HCT116 (cell line): ENCODE measurements around the gene ATXN1L. TPM values are rescaled to one million over a fixed set of nuclear protein-coding genes. Genes with fewer than 3 reads are reported as not detected.

ENCODE experiments used
- ATAC-seq: fragments of 200-7000 bp; cut with Tn5 transposase; 2 replicates; pipeline ENCODE4 v1.9.1; 2020; ENCODE audit warnings: mild to moderate bottlenecking, moderate library complexity
- Bru-seq: library from RNA; stranded (reverse); fragments of 400-500 nt; gene quantifications from one replicate; lab custom pipeline; 2021; lab: Mats Ljungman, UMichigan
- BruChase-seq, 2 experiments: library from RNA; stranded (reverse); fragments of 400-500 nt; gene quantifications; one replicate each; lab custom pipeline; 2021; lab: Mats Ljungman, UMichigan
- BruUV-seq: library from RNA; stranded (reverse); fragments of 400-500 nt; replicated peaks from 2 replicates; lab custom pipeline; 2021; lab: Mats Ljungman, UMichigan
- CTCF ChIA-PET: fragments of 300-600 bp; sonication (Branson Sonifier 250); formaldehyde crosslinking; loops from one replicate; lab custom pipeline; 2021; ENCODE audit warnings: antibody characterized with exemption; lab: Charles Lee
- POLR2A ChIA-PET: fragments of 300-600, 350-600 bp; sonication (Branson Sonifier 250); formaldehyde crosslinking; loops from one replicate; lab custom pipeline; 2021; ENCODE audit warnings: antibody characterized with exemption; lab: Charles Lee
- RAD21 ChIA-PET, 2 experiments: fragments of 300-600 bp; sonication (Branson Sonifier 250); formaldehyde crosslinking; loops; one replicate each; lab custom pipeline; 2023; ENCODE audit warnings: low total read pairs in 2 of 2; ENCODE audit not compliant: uncharacterized antibody in 2 of 2, unreplicated experiment in 2 of 2, low non-redundant PET in 1 of 2; lab: Charles Lee
- DNase-seq: peaks from one replicate; pipeline ENCODE4 v3.0.0-alpha.2; 2010; ENCODE audit warnings: low read depth, low spot score
- H2AFZ ChIP-seq: fragments of 200-600 bp; shearing (Covaris generic), sonication (generic); 2 replicates; pipeline ENCODE4 v1.6.1; 2017; ENCODE audit warnings: low read depth, mixed run types, mixed read lengths, antibody characterized with exemption, low read length; ENCODE audit not compliant: poor library complexity, severe bottlenecking
- H3K27ac ChIP-seq: 2 replicates; pipeline ENCODE4 v1.5.1; 2012; ENCODE audit warnings: low read depth, low read length
- H3K27me3 ChIP-seq: fragments of 200-600 bp; sonication (generic); 2 replicates; pipeline ENCODE4 v1.6.1; 2016; ENCODE audit warnings: mixed run types, low read length, mixed read lengths; ENCODE audit not compliant: insufficient read depth
- H3K36me3 ChIP-seq, 2 experiments: fragments of 200-500 bp in 1 of 2; fragments of 200-600 bp in 1 of 2; sonication (Bioruptor generic) in 1 of 2; sonication (generic) in 1 of 2; 2 replicates each; pipeline versions ENCODE4 v1.5.1 to v1.6.1; 2014 to 2016; ENCODE audit warnings: low read length in 2 of 2, inconsistent platforms in 1 of 2, mixed read lengths in 1 of 2, mixed run types in 1 of 2; ENCODE audit not compliant: insufficient read depth in 2 of 2, control insufficient read depth in 1 of 2
- H3K4me1 ChIP-seq, 2 experiments: fragments of 200-600 bp in 1 of 2; sonication (generic) in 1 of 2; 2 replicates each; pipeline versions ENCODE4 v1.5.1 to v1.6.1; 2012 to 2017; ENCODE audit warnings: low read length in 2 of 2, inconsistent platforms in 1 of 2, mild to moderate bottlenecking in 1 of 2, mixed read lengths in 1 of 2, mixed run types in 1 of 2, moderate library complexity in 1 of 2; ENCODE audit not compliant: insufficient read depth in 2 of 2, control insufficient read depth in 1 of 2
- H3K4me2 ChIP-seq: fragments of 200-600 bp; sonication (generic); 2 replicates; pipeline ENCODE4 v1.6.1; 2017; ENCODE audit warnings: mixed run types, low read length, mixed read lengths
- H3K4me3 ChIP-seq, 2 experiments: fragments of 200-600 bp in 1 of 2; sonication (generic) in 1 of 2; replicated peaks in 1 of 2; 2 replicates each; pipeline ENCODE4 v1.5.1; 2011 to 2016; ENCODE audit warnings: low read length in 2 of 2, control low read depth in 1 of 2, low read depth in 1 of 2, mild to moderate bottlenecking in 1 of 2, mixed read lengths in 1 of 2, mixed run types in 1 of 2
- H3K79me2 ChIP-seq: fragments of 200-600 bp; sonication (generic); 2 replicates; pipeline ENCODE4 v1.6.1; 2017; ENCODE audit warnings: mild to moderate bottlenecking, mixed run types, low read length, moderate library complexity, mixed read lengths; ENCODE audit not compliant: insufficient read depth
- H3K9ac ChIP-seq: fragments of 200-600 bp; sonication (generic); 2 replicates; pipeline ENCODE4 v1.6.1; 2016; ENCODE audit warnings: low read length, mixed read lengths
- H3K9me2 ChIP-seq: fragments of 200-600 bp; sonication (generic), shearing (Covaris generic); 2 replicates; pipeline ENCODE4 v1.6.1; 2017; ENCODE audit warnings: mixed run types, mild to moderate bottlenecking, moderate library complexity; ENCODE audit not compliant: insufficient read depth
- H3K9me3 ChIP-seq, 2 experiments: fragments of 200-500 bp in 1 of 2; fragments of 200-600 bp in 1 of 2; sonication (Bioruptor generic) in 1 of 2; sonication (generic) in 1 of 2; 2 replicates each; pipeline ENCODE4 v1.6.1; 2014 to 2017; ENCODE audit warnings: low read length in 2 of 2, mixed read lengths in 2 of 2, inconsistent platforms in 1 of 2, low read depth in 1 of 2, mild to moderate bottlenecking in 1 of 2, mixed run types in 1 of 2, moderate library complexity in 1 of 2; ENCODE audit not compliant: control insufficient read depth in 1 of 2, insufficient read depth in 1 of 2
- H4K20me1 ChIP-seq: fragments of 200-600 bp; sonication (generic), shearing (Covaris generic); 2 replicates; pipeline ENCODE4 v1.6.1; 2017; ENCODE audit warnings: mixed run types, mild to moderate bottlenecking, moderate library complexity; ENCODE audit not compliant: insufficient read depth
- CBX3 ChIP-seq: IDR thresholded peaks from 2 replicates; pipeline ENCODE4 v1.6.1; 2012; ENCODE audit warnings: low read depth
- CEBPB ChIP-seq: IDR thresholded peaks from 2 replicates; pipeline ENCODE4 v1.6.1; 2012; ENCODE audit warnings: low read depth
- CTCF ChIP-seq, 3 experiments: fragments of 200-600 bp in 1 of 3; sonication (generic) in 1 of 3; IDR thresholded peaks in 2 of 3; conservative IDR thresholded peaks in 1 of 3; 2 replicates each; pipeline ENCODE4 v1.5.1; 2012 to 2017; ENCODE audit warnings: low read depth in 2 of 3, low read length in 2 of 3, antibody characterized with exemption in 1 of 3, borderline replicate concordance in 1 of 3, control low read depth in 1 of 3, mild to moderate bottlenecking in 1 of 3, mixed read lengths in 1 of 3, mixed run types in 1 of 3, moderate library complexity in 1 of 3; ENCODE audit not compliant: insufficient read depth in 1 of 3
- ELF1 ChIP-seq: IDR thresholded peaks from 2 replicates; pipeline ENCODE4 v1.6.1; 2012; ENCODE audit warnings: low read depth, borderline replicate concordance
- EZH2 ChIP-seq: fragments of 200-600 bp; sonication (generic); IDR thresholded peaks from 2 replicates; pipeline ENCODE4 v1.6.1; 2017; ENCODE audit warnings: antibody characterized with exemption, mixed run types
- EZH2phosphoT487 ChIP-seq: fragments of 200-600 bp; IDR thresholded peaks from 2 replicates; pipeline ENCODE4 v1.6.1; 2018; ENCODE audit warnings: antibody characterized with exemption, borderline replicate concordance
- JUND ChIP-seq: IDR thresholded peaks from 2 replicates; pipeline ENCODE4 v1.6.1; 2012
- MAX ChIP-seq: IDR thresholded peaks from 2 replicates; pipeline ENCODE4 v1.6.1; 2012
- POLR2A ChIP-seq: IDR thresholded peaks from 2 replicates; pipeline ENCODE4 v1.7.0; 2011; ENCODE audit warnings: borderline replicate concordance; ENCODE audit not compliant: insufficient read depth, insufficient read length; ENCODE audit errors: extremely low read depth
- POLR2AphosphoS5 ChIP-seq: IDR thresholded peaks from 2 replicates; pipeline ENCODE4 v1.6.1; 2011; ENCODE audit warnings: mild to moderate bottlenecking, low read depth, low read length, moderate library complexity
- RAD21 ChIP-seq: IDR thresholded peaks from 2 replicates; pipeline ENCODE4 v1.6.1; 2012; ENCODE audit warnings: low read depth, mild to moderate bottlenecking
- SIN3A ChIP-seq: IDR thresholded peaks from 2 replicates; pipeline ENCODE4 v1.6.1; 2012; ENCODE audit warnings: low read depth
- SP1 ChIP-seq: IDR thresholded peaks from 2 replicates; pipeline ENCODE4 v1.6.1; 2012; ENCODE audit warnings: low read depth
- SRF ChIP-seq: IDR thresholded peaks from 2 replicates; pipeline ENCODE4 v1.6.1; 2012; ENCODE audit warnings: low read depth
- TCF7L2 ChIP-seq: IDR thresholded peaks from 2 replicates; pipeline ENCODE4 v1.7.0; 2011; ENCODE audit warnings: borderline replicate concordance, inconsistent platforms; ENCODE audit not compliant: insufficient read depth, insufficient read length; ENCODE audit errors: extremely low read depth
- YY1 ChIP-seq: IDR thresholded peaks from 2 replicates; pipeline ENCODE4 v1.6.1; 2011; ENCODE audit warnings: low read length, low read depth, moderate library complexity, mild to moderate bottlenecking; ENCODE audit not compliant: insufficient replicate concordance; ENCODE audit errors: extremely low read depth
- ZBTB33 ChIP-seq: IDR thresholded peaks from 2 replicates; pipeline ENCODE4 v1.6.1; 2011; ENCODE audit warnings: mild to moderate bottlenecking, low read length, moderate library complexity; ENCODE audit not compliant: insufficient replicate concordance; ENCODE audit errors: extremely low read depth
- ZFX ChIP-seq: fragments of 450-650 bp; IDR thresholded peaks from 2 replicates; pipeline ENCODE4 v1.6.1; 2017
- ZNF274 ChIP-seq: fragments of 200-500 bp; sonication (Bioruptor generic); IDR thresholded peaks from 2 replicates; pipeline ENCODE4 v1.6.1; 2014; ENCODE audit warnings: mild to moderate bottlenecking, low read depth, low read length, inconsistent platforms
- intact Hi-C: fragments of 100-400 bp; cut with micrococcal nuclease; formaldehyde crosslinking; loops from 2 replicates; pipeline ENCODE4 v1.10.0; 2022
- long read RNA-seq: library from polyadenylated mRNA; unstranded; transcript quantifications from one replicate; pipeline ENCODE4 v2.0.0, GENCODE V29; 2021; ENCODE audit not compliant: unreplicated experiment
- polyA plus RNA-seq: library from polyadenylated mRNA; unstranded; fragments of >200 nt; gene quantifications from 2 replicates; pipeline ENCODE4 v1.2.1, GENCODE V29; 2012; ENCODE audit warnings: missing spikeins
- total RNA-seq: library from RNA; stranded (reverse); gene quantifications from one replicate; pipeline ENCODE4 v1.2.1, GENCODE V29; 2021; ENCODE audit not compliant: unreplicated experiment

Gene ATXN1L
- total RNA-seq: 20.5 TPM
- polyA plus RNA-seq: 12.2 and 13.0 TPM in 2 replicates
- percentile 86 among the genes with signal in this experiment for Bru-seq, nascent RNA
- BruChase-seq, experiment 1, labeled RNA remaining after a 6-hour chase: percentile 95 among the genes with signal in this experiment
- BruChase-seq, experiment 2, labeled RNA remaining after a 2-hour chase: percentile 98 among the genes with signal in this experiment
- long read RNA-seq: 0 reads

- H3K4me2 ChIP-seq: peak within 1 kb of the TSS; percentile 74
- H3K9me2 ChIP-seq: no peaks in the 10 kb centered on the region
- DNase-seq (peak; percentile 81), ATAC-seq (peak; percentile 96)
- H3K27me3 ChIP-seq: no peaks in the 10 kb centered on the region
- TSS peak; percentile 68 for BruUV-seq
- peaks cover 6 to 23% of the 10 kb centered on the region in 2 experiments for H3K4me1 ChIP-seq
- ChIA-PET CTCF (interaction anchor here (0.8 kb wide), 1 partner anchor 37 kb away, joined by 3 read pairs; no protein-coding TSS in a partner anchor), RAD21 (no interaction called here), POLR2A (no interaction called here)
- peak within 1 kb of the TSS; percentile 88 to 94 for H3K4me3 ChIP-seq
- no peak within 1 kb of the TSS for H2AFZ ChIP-seq
- intact Hi-C loops: loop anchor here (2.0 kb wide), 1 partner anchor 37 kb away; the partner anchor contains the start of gene AP1G1
- peaks cover 8 to 9% of the 10 kb centered on the region in 2 experiments; a peak in 3 of 4 replicates for H3K36me3 ChIP-seq
- peak within 1 kb of the TSS; percentile 87 for H3K9ac ChIP-seq
- H4K20me1 ChIP-seq: no peaks in the 10 kb centered on the region
- peaks cover 29% of the 10 kb centered on the region for H3K79me2 ChIP-seq
- peak within 1 kb of the TSS; percentile 50 for H3K27ac ChIP-seq
- H3K9me3 ChIP-seq: no peaks in the 10 kb centered on the region
- TF ChIP-seq MAX (peak; percentile 57; the same call in 1 of the 2 replicates), ZNF274 (no peak), JUND (no peak), EZH2 (no peak), CTCF (IDR thresholded peaks at IDR 0.05 in 2 of 3, conservative IDR thresholded peaks at IDR 0.05 in 1 of 3; ENCODE audit: borderline replicate concordance in 1 of 3, insufficient read depth in 1 of 3, low read depth in 2 of 3, low read length in 2 of 3) (no peak), RAD21 (no peak), TCF7L2 (no peak), SIN3A (peak; percentile 83), SRF (peak; percentile 96), POLR2A (peak; percentile 43), ELF1 (no peak; the same call in 1 of the 2 replicates), ZBTB33 (no peak), SP1 (peak; percentile 96), CBX3 (peak; percentile 69), EZH2phosphoT487 (no peak), POLR2AphosphoS5 (peak; percentile 95), CEBPB (peak; percentile 68), YY1 (peak; percentile 83), ZFX (peak; percentile 84)
These were observed at the start of gene ATXN1L for GRCh38 chr16:71845639-71846430. Gene ATXN1L (plus strand): TSS chr16:71845976. CDS start chr16:71849741, 3,765 bp downstream.
